HEK293T (cell line): ENCODE data around the gene DND1.

ENCODE experiments used
- ELF4 ChIP-seq: fragments of 450-650 bp; IDR thresholded peaks from 2 replicates; pipeline ENCODE4 v1.6.1; 2017; ENCODE audit warnings: antibody characterized with exemption
- FOXM1 ChIP-seq: fragments of 450-650 bp; IDR thresholded peaks from 2 replicates; pipeline ENCODE4 v1.6.1; 2017; ENCODE audit warnings: mild to moderate bottlenecking, borderline replicate concordance
- LEF1 ChIP-seq: fragments of 450-650 bp; IDR thresholded peaks from 2 replicates; pipeline ENCODE4 v1.6.1; 2017; ENCODE audit warnings: mild to moderate bottlenecking, borderline replicate concordance
- NFRKB ChIP-seq: fragments of 450-650 bp; IDR thresholded peaks from 2 replicates; pipeline ENCODE4 v1.6.1; 2016; ENCODE audit warnings: mild to moderate bottlenecking, moderate library complexity
- PKNOX1 ChIP-seq: fragments of 450-650 bp; IDR thresholded peaks from 2 replicates; pipeline ENCODE4 v1.6.1; 2016
- TARDBP ChIP-seq: fragments of 450-650 bp; IDR thresholded peaks from 2 replicates; pipeline ENCODE4 v1.6.1; 2016

DNA sequence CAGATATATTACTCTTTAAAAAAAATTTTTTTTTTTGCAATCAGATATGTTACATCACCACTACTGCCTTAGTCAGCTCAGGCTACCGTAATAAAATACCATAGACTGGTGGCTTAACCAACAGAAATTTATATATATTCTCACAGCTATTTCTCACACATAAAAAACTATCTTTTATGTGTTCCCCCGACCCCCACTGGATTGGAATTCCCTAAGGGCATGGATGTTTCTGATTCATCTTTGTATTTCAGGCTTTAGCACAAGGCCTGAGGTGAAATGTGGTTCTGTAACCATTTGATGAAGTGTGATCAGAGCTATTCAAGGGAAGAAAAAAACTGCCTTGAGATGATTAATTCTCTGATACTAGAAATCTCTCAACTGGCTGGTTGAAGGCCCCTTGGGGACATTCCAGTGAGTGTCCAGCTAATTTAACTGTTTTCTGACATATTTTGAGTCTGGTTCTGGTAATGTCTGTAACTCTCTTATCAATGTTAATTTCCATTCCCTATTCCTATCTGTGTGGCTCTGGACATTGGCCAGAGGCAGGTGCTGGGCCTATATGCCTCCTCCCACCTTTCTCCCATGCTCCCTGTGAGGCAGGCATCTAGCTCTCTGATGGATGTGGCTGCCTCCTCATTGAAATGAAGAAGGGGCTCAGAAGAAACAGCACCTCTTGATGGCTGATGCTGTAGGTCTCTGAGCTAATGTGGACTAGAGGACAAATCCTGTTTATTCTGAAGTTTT is 42.9 kb downstream of the DND1 start:
- TF ChIP-seq ELF4 (no peak), PKNOX1 (no peak), FOXM1 (no peak), TARDBP (no peak), NFRKB (no peak), LEF1 (no peak)
